IgD-negative memory B cell (primary cell): ENCODE data around the gene B3GNT9. TPM values are rescaled to one million over a fixed set of nuclear protein-coding genes. Genes with fewer than 3 reads are reported as not detected.
A peak's percentile ranks its signal among the peaks of the same experiment; 100 is the strongest.

Experiments used
- H3K27ac Mint-ChIP-seq, 3 donors: one replicate each; pipeline ENCODE4 v1.8.0; 2020 to 2022; ENCODE audit warnings: mild to moderate bottlenecking in 3 of 3, mixed read lengths in 3 of 3, moderate library complexity in 1 of 3
- H3K27me3 Mint-ChIP-seq: one replicate; pipeline ENCODE4 v1.8.0; 2021; ENCODE audit warnings: mixed read lengths
- H3K36me3 Mint-ChIP-seq: one replicate; pipeline ENCODE4 v1.8.0; 2020; ENCODE audit warnings: mild to moderate bottlenecking, mixed read lengths
- H3K4me1 Mint-ChIP-seq, 3 donors: one replicate each; pipeline ENCODE4 v1.8.0; 2020 to 2022; ENCODE audit warnings: mixed read lengths in 3 of 3, mild to moderate bottlenecking in 1 of 3
- H3K4me3 Mint-ChIP-seq, 4 donors: one replicate each; pipeline ENCODE4 v1.8.0; 2020 to 2022; ENCODE audit warnings: mild to moderate bottlenecking in 4 of 4, mixed read lengths in 4 of 4, moderate library complexity in 3 of 4
- H3K9me3 Mint-ChIP-seq, 3 donors: one replicate each; pipeline ENCODE4 v1.8.0; 2020 to 2021; ENCODE audit warnings: mixed read lengths in 3 of 3, mild to moderate bottlenecking in 1 of 3
- polyA plus RNA-seq: library from polyadenylated mRNA; unstranded; fragments of 300-500 nt; fragmentation: Illumina TruSeq; gene quantifications from one replicate; pipeline ENCODE4 v1.2.3, GENCODE V29; 2021

B3GNT9 gene
- polyA plus RNA-seq, 1 donor from 2014 or later: 0.45 TPM

GRCh38 chr16:67180166-67180565, 29.4 kb upstream of the B3GNT9 start:
- no peaks in the 10 kb centered on the region for H3K36me3 Mint-ChIP-seq
- H3K27ac Mint-ChIP-seq: no peak overlapping the region
- no peak overlapping the region for H3K4me3 Mint-ChIP-seq
- peaks cover 15% of the 10 kb centered on the region for H3K27me3 Mint-ChIP-seq
- H3K4me1 Mint-ChIP-seq: peaks cover 1 to 6% (median 5%) of the 10 kb centered on the region in 3 donors
- H3K9me3 Mint-ChIP-seq: no peaks in the 10 kb centered on the region

GRCh38 chr16:67179421-67180080, 28.8 kb upstream of the B3GNT9 start:
- H3K36me3 Mint-ChIP-seq: no peaks in the 10 kb centered on the region
- H3K27ac Mint-ChIP-seq: no peak overlapping the region
- peaks cover 0 to 5% (median 1%) of the 10 kb centered on the region in 3 donors for H3K4me1 Mint-ChIP-seq
- peaks cover 13% of the 10 kb centered on the region for H3K27me3 Mint-ChIP-seq
- H3K9me3 Mint-ChIP-seq: no peaks in the 10 kb centered on the region
- H3K4me3 Mint-ChIP-seq: no peak overlapping the region

GRCh38 chr16:67177743-67178699, 27.2 kb upstream of the B3GNT9 start:
- peak overlapping the region; percentile 63 to 93 (median 75) for H3K4me3 Mint-ChIP-seq
- H3K4me1 Mint-ChIP-seq: peaks cover 10 to 15% (median 11%) of the 10 kb centered on the region in 3 donors
- H3K27me3 Mint-ChIP-seq: peaks cover 25% of the 10 kb centered on the region
- H3K27ac Mint-ChIP-seq: peak overlapping the region in 2 of 3 donors; percentile 27 to 70
- H3K36me3 Mint-ChIP-seq: peaks cover 1% of the 10 kb centered on the region
- no peaks in the 10 kb centered on the region for H3K9me3 Mint-ChIP-seq

GRCh38 chr16:67176662-67177061, 25.9 kb upstream of the B3GNT9 start:
- Mint-ChIP-seq H3K4me1 (peaks cover 10 to 15% (median 12%) of the 10 kb centered on the region in 3 donors), H3K4me3 (peak overlapping the region in 1 of 4 donors; percentile 65), H3K36me3 (peaks cover 1% of the 10 kb centered on the region), H3K27ac (peak overlapping the region in 2 of 3 donors; percentile 53 to 77), H3K27me3 (peaks cover 33% of the 10 kb centered on the region), H3K9me3 (peaks cover 0 to 2% (median 0%) of the 10 kb centered on the region in 3 donors)

GRCh38 chr16:67174706-67175231, 24.0 kb upstream of the B3GNT9 start:
- peaks cover 48% of the 10 kb centered on the region for H3K27me3 Mint-ChIP-seq
- peaks cover 0 to 2% (median 0%) of the 10 kb centered on the region in 3 donors for H3K9me3 Mint-ChIP-seq
- H3K4me1 Mint-ChIP-seq: peaks cover 14 to 23% (median 19%) of the 10 kb centered on the region in 3 donors
- peaks cover 1% of the 10 kb centered on the region for H3K36me3 Mint-ChIP-seq
- H3K4me3 Mint-ChIP-seq: peak overlapping the region in 2 of 4 donors; percentile 75 to 87
- H3K27ac Mint-ChIP-seq: no peak overlapping the region

- Mint-ChIP-seq H3K4me1 (peaks cover 16 to 26% (median 20%) of the 10 kb centered on the region in 3 donors), H3K9me3 (peaks cover 0 to 2% (median 0%) of the 10 kb centered on the region in 3 donors), H3K27ac (peak overlapping the region in 1 of 3 donors; percentile 17), H3K36me3 (peaks cover 1% of the 10 kb centered on the region), H3K27me3 (peaks cover 49% of the 10 kb centered on the region), H3K4me3 (peak overlapping the region; percentile 75 to 87 (median 84))
Measured at GRCh38 chr16:67173808-67174705, 23.3 kb upstream of the B3GNT9 start.

GRCh38 chr16:67173323-67173722, 22.5 kb upstream of the B3GNT9 start:
- Mint-ChIP-seq H3K36me3 (peaks cover 1% of the 10 kb centered on the region), H3K4me1 (peaks cover 16 to 26% (median 20%) of the 10 kb centered on the region in 3 donors), H3K27me3 (peaks cover 53% of the 10 kb centered on the region), H3K4me3 (peak overlapping the region; percentile 75 to 87 (median 84)), H3K9me3 (peaks cover 0 to 2% (median 0%) of the 10 kb centered on the region in 3 donors), H3K27ac (peak overlapping the region in 2 of 3 donors; percentile 17 to 18)

GRCh38 chr16:67170949-67171649, 20.3 kb upstream of the B3GNT9 start:
- Mint-ChIP-seq H3K36me3 (peaks cover 1% of the 10 kb centered on the region), H3K4me3 (peak overlapping the region in 2 of 4 donors; percentile 65 to 72), H3K4me1 (peaks cover 15 to 26% (median 18%) of the 10 kb centered on the region in 3 donors), H3K27me3 (peaks cover 61% of the 10 kb centered on the region), H3K27ac (peak overlapping the region in 1 of 3 donors; percentile 23), H3K9me3 (peaks cover 0 to 2% (median 0%) of the 10 kb centered on the region in 3 donors)

- H3K9me3 Mint-ChIP-seq: peaks cover 0 to 2% (median 0%) of the 10 kb centered on the region in 3 donors
- peak within 1 kb of the TSS; percentile 66 to 87 (median 76) for H3K4me3 Mint-ChIP-seq
- H3K27me3 Mint-ChIP-seq: peaks cover 63% of the 10 kb centered on the region
- peaks cover 15 to 26% (median 19%) of the 10 kb centered on the region in 3 donors for H3K4me1 Mint-ChIP-seq
- peaks cover 1% of the 10 kb centered on the region for H3K36me3 Mint-ChIP-seq
- peak within 1 kb of the TSS in 1 of 3 donors; percentile 35 for H3K27ac Mint-ChIP-seq
Measured at GRCh38 chr16:67170168-67170948, 19.6 kb upstream of the B3GNT9 start, which contains the start of gene NOL3. Gene NOL3 (plus strand): TSS chr16:67170538.

- Mint-ChIP-seq H3K4me3 (peak overlapping the region in 3 of 4 donors; percentile 68 to 87 (median 85)), H3K36me3 (peaks cover 1% of the 10 kb centered on the region), H3K27ac (peak overlapping the region in 1 of 3 donors; percentile 35), H3K9me3 (peaks cover 0 to 2% (median 0%) of the 10 kb centered on the region in 3 donors), H3K27me3 (peaks cover 68% of the 10 kb centered on the region), H3K4me1 (peaks cover 18 to 26% (median 19%) of the 10 kb centered on the region in 3 donors)
Measured at GRCh38 chr16:67169642-67170167, 18.9 kb upstream of the B3GNT9 start.

GRCh38 chr16:67169011-67169451, 18.2 kb upstream of the B3GNT9 start:
- Mint-ChIP-seq H3K27me3 (peaks cover 69% of the 10 kb centered on the region), H3K4me1 (peaks cover 18 to 25% (median 20%) of the 10 kb centered on the region in 3 donors), H3K9me3 (peaks cover 0 to 2% (median 0%) of the 10 kb centered on the region in 3 donors), H3K36me3 (peaks cover 1% of the 10 kb centered on the region), H3K27ac (peak overlapping the region in 1 of 3 donors; percentile 5), H3K4me3 (no peak overlapping the region)

GRCh38 chr16:67167588-67167987, 16.8 kb upstream of the B3GNT9 start:
- H3K27ac Mint-ChIP-seq: no peak overlapping the region

More at GRCh38 chr16:67167588-67167987, 16.8 kb upstream of the B3GNT9 start:
- Mint-ChIP-seq H3K27me3 (peaks cover 63% of the 10 kb centered on the region), H3K36me3 (no peaks in the 10 kb centered on the region), H3K9me3 (peaks cover 0 to 1% (median 0%) of the 10 kb centered on the region in 3 donors), H3K4me3 (peak overlapping the region in 1 of 4 donors; percentile 50), H3K4me1 (peaks cover 10 to 15% (median 15%) of the 10 kb centered on the region in 3 donors)
